Fibroblast of pulmonary artery (primary cell): ENCODE data around the gene SLC9A9.

Source experiments
- DNase-seq: peaks from one replicate; pipeline ENCODE4 v3.0.0-alpha.2; 2010; ENCODE audit warnings: low read depth
- H3K4me3 ChIP-seq: replicated peaks from 2 replicates; pipeline ENCODE4 v1.5.1; 2011; ENCODE audit warnings: low read depth, mild to moderate bottlenecking, control low read depth, low read length, moderate library complexity
- CTCF ChIP-seq: IDR thresholded peaks from 2 replicates; pipeline ENCODE4 v1.5.1; 2011; ENCODE audit warnings: mild to moderate bottlenecking, control low read depth, low read length, inconsistent platforms; ENCODE audit errors: missing control alignments

The SLC9A9 gene

GRCh38 chr3:143245692-143246091 lies 602.6 kb downstream of the SLC9A9 start:
- H3K4me3 ChIP-seq: no peak overlapping the region
- no peak for DNase-seq
- no peak for TF ChIP-seq CTCF

- TF ChIP-seq CTCF: no peak
- no peak for DNase-seq
Measured at GRCh38 chr3:143244516-143245063, 603.7 kb downstream of the SLC9A9 start.

GRCh38 chr3:143243686-143244085 lies 604.6 kb downstream of the SLC9A9 start:
- no peak for DNase-seq
- no peak overlapping the region for H3K4me3 ChIP-seq
- no peak for TF ChIP-seq CTCF

More at GRCh38 chr3:143244516-143245063, 603.7 kb downstream of the SLC9A9 start:
- no peak overlapping the region for H3K4me3 ChIP-seq

- no peak overlapping the region for H3K4me3 ChIP-seq
- DNase-seq: no peak
- TF ChIP-seq CTCF: no peak
Measured at GRCh38 chr3:143242691-143243090, 605.6 kb downstream of the SLC9A9 start.

DNA sequence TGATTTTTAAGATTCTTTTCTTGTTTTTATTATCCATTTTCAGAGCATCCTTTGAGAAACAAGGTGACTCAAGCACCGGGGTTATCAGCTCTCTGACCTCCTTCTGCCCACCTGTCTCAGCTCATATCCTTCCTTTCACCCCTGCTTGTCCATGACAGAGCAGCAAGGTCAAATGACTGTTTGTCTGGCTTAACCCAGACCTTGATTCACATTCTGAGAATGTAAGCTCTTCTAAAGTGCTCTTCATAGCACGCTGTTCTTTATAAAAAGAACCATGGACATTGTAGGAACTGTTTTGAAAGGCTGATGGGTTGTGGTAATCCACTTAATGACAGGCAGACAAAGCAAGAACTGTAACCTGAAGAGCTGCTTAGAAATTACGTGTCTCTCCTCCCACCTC lies 606.2 kb downstream of the SLC9A9 start:
- DNase-seq: no peak
- TF ChIP-seq CTCF: no peak
- H3K4me3 ChIP-seq: no peak overlapping the region

DNA sequence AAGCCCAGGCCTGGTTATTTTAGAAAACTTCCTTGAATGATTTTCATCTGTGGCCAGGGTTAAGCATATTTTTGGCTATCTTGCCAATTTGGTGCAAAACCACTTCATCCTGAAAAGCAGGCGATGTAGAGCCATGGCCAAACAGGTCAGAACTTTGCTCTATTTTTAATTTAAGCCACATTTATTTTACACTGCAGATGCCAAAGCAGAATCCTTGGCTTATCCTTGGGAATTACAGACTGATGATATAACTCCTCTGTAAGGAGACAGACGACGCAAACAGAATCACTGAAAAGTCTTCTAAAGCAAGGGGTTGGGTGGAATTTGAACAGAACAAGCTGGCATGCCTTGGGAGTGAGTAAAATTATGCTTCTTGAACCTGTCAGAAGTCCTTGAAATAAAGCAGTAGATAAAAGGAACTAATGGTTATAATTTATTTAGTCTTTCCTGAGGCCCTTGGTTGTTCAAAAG lies 606.8 kb downstream of the SLC9A9 start:
- TF ChIP-seq CTCF: no peak
- no peak overlapping the region for H3K4me3 ChIP-seq
- no peak for DNase-seq

DNA sequence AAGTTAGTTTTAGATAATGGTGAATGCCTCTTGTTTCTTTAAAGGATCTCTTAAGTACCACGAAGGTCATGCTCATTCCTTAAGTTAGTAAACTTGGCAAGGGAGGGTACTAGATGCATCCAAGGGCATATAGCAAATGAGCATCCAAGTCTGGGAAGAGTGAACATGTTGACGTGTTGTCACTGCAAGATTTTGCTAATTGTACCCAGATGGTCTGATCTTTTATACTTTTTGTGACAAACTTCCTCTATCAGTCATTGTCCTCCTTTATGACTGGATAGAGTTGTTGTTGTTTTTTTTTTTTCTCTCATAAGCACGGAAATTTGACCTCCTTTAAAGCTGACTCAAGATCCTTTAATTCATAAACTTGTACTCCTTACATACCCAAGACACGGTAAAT lies 607.4 kb downstream of the SLC9A9 start:
- no peak overlapping the region for H3K4me3 ChIP-seq
- TF ChIP-seq CTCF: no peak
- DNase-seq: no peak
